Sigmoid colon (tissue), 7 donors: Measurements from ENCODE around the gene SCMH1. TPM values are rescaled to one million over a fixed set of nuclear protein-coding genes. Genes with fewer than 3 reads are reported as not detected.
"Not testable (repeated sequence)": the region's sequence is repeated elsewhere in the genome, so short reads cannot be mapped to it uniquely, and the experiment has no call there.

Experiments
- DNase-seq: peaks from one replicate; pipeline ENCODE4 v3.0.0-alpha.2; 2019
- H3K27ac ChIP-seq, 4 donors: fragments of 200-600 bp; sonication (generic); one replicate each; pipeline ENCODE4 v1.5.1; 2016 to 2019; ENCODE audit warnings: mild to moderate bottlenecking in 1 of 4
- H3K27me3 ChIP-seq, 3 donors: fragments of 200-600 bp; sonication (generic); one replicate each; pipeline ENCODE4 v1.5.1; 2019; ENCODE audit warnings: mild to moderate bottlenecking in 1 of 3
- H3K36me3 ChIP-seq, 4 donors: fragments of 200-600 bp; sonication (generic); one replicate each; pipeline ENCODE4 v1.5.1; 2016 to 2019
- H3K4me1 ChIP-seq, 4 donors: fragments of 200-600 bp; sonication (generic); one replicate each; pipeline ENCODE4 v1.5.1; 2017 to 2019
- H3K4me3 ChIP-seq, 4 donors: fragments of 200-600 bp; sonication (generic); one replicate each; pipeline ENCODE4 v1.5.1; 2017 to 2019; ENCODE audit warnings: mild to moderate bottlenecking in 2 of 4, moderate library complexity in 1 of 4
- H3K9me3 ChIP-seq, 4 donors: fragments of 200-600 bp in 3 of 4; sonication (generic) in 3 of 4; one replicate each; pipeline versions ENCODE4 v1.5.1 to v1.6.1; 2013 to 2019
- EP300 ChIP-seq, 4 donors: sonication (generic); formaldehyde crosslinking; IDR thresholded peaks; one replicate each; pipeline ENCODE4 v1.6.1; 2017; ENCODE audit warnings: antibody characterized with exemption in 4 of 4
- POLR2A ChIP-seq, 2 donors: fragments of 450-650 bp; IDR thresholded peaks; one replicate each; pipeline ENCODE4 v1.6.1; 2016; ENCODE audit warnings: antibody characterized with exemption in 2 of 2, mild to moderate bottlenecking in 2 of 2, moderate library complexity in 2 of 2
- POLR2AphosphoS5 ChIP-seq, 4 donors: sonication (generic); formaldehyde crosslinking; IDR thresholded peaks; one replicate each; pipeline ENCODE4 v1.6.1; 2017; ENCODE audit warnings: antibody characterized with exemption in 4 of 4
- WGBS, 2 donors: extraction: QIAGEN DNeasy Blood & Tissue Kit; methylation state at CpG; one replicate each; pipeline ENCODE4 v1.1.7; 2013; 5-methylcytosine and 5-hydroxymethylcytosine counted together
- intact Hi-C: fragments of 100-400 bp; cut with DNase I; formaldehyde crosslinking; loops from one replicate; pipeline ENCODE4 v1.15.1; 2023
- polyA plus RNA-seq, 3 donors: library from polyadenylated mRNA; stranded (reverse); fragments of 200-250 nt; gene quantifications; one replicate each; pipeline ENCODE4 v1.2.3, GENCODE V29; 2013
- total RNA-seq, 4 donors: library from RNA; depleted of rRNA; stranded (reverse); fragments of >200 nt; gene quantifications; one replicate each; pipeline ENCODE4 v1.1.0, GENCODE V29; 2016
- TF ChIP-seq, protein P1 (sequence below), 4 experiments: fragments of 450-650 bp in 3 of 4; fragments of 200-600 bp in 1 of 4; IDR thresholded peaks; one replicate each; pipeline ENCODE4 v1.5.1; 2016 to 2019; ENCODE audit warnings: antibody characterized with exemption in 4 of 4, mild to moderate bottlenecking in 3 of 4, moderate library complexity in 2 of 4
- donor health status: healthy with polysubstance abuse.
- donor health status: Bipolar disorder and iron deficiency.
- donor health status: healthy.

Gene SCMH1
- total and polyA plus RNA-seq, 7 donors, result 10.2 to 95.8 (median 52.4) TPM

DNA sequence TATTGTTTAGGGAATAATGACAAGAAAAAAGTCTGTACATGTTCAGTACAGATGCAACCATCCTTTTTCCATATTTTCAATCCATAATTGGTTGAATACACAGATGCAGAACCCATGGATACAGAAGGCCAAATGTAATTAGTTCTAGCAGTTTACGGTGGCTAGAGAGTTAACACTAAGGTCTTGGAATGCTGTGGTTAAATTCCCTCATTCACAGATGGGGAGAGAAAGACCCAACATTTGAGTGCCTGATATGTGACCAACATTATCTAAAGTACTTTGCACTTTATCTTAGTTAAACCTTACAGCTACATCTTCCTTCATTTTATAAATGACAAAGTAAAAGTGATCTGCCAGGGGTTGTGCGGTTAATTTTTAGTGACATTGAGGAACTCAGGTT is 5.3 kb downstream of the SCMH1 start:
- DNase-seq, result no peak
- intact Hi-C loops, result loop anchor here (10.0 kb wide), 1 partner anchor 212 kb away; the partner anchor contains the start of gene SLFNL1
- TF ChIP-seq, protein P1, sequence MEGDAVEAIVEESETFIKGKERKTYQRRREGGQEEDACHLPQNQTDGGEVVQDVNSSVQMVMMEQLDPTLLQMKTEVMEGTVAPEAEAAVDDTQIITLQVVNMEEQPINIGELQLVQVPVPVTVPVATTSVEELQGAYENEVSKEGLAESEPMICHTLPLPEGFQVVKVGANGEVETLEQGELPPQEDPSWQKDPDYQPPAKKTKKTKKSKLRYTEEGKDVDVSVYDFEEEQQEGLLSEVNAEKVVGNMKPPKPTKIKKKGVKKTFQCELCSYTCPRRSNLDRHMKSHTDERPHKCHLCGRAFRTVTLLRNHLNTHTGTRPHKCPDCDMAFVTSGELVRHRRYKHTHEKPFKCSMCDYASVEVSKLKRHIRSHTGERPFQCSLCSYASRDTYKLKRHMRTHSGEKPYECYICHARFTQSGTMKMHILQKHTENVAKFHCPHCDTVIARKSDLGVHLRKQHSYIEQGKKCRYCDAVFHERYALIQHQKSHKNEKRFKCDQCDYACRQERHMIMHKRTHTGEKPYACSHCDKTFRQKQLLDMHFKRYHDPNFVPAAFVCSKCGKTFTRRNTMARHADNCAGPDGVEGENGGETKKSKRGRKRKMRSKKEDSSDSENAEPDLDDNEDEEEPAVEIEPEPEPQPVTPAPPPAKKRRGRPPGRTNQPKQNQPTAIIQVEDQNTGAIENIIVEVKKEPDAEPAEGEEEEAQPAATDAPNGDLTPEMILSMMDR (IDR thresholded peaks at IDR 0.05), result no peak
- no peak for TF ChIP-seq POLR2A (IDR thresholded peaks at IDR 0.05)
- TF ChIP-seq EP300 (IDR thresholded peaks at IDR 0.05), result no peak
- TF ChIP-seq POLR2AphosphoS5 (IDR thresholded peaks at IDR 0.05), result no peak
- Histone ChIP-seq H3K4me1 (peaks cover 0 to 68% (median 50%) of the 10 kb centered on the region in 4 donors), H3K27ac (no peak overlapping the region), H3K36me3 (no peaks in the 10 kb centered on the region), H3K4me3 (no peak overlapping the region), H3K27me3 (no peaks in the 10 kb centered on the region), H3K9me3 (no peaks in the 10 kb centered on the region)
- WGBS, 2 donors, result 87 to 94% methylated on average over 2 of the region's 2 CpGs

DNA sequence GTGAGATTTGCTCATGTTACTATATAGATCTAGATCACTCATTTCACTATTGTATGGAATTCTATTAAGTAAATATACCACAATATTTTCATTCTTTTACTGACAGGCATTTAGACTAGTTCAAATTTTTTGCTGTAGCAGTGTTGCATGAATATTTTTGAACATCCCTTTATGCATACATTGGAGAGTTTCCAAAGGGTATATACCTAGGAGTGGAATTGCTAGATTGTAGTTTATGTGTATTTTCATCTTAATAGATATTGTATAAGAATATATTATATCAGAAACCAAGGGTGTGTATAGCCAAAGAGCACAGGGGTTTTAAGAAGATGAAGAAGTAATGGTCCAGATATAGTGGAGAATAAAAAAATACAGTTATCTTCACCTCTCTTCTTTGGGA is 6.2 kb downstream of the SCMH1 start:
- no peaks in the 10 kb centered on the region for H3K27me3 ChIP-seq
- no peak for DNase-seq
- H3K4me3 ChIP-seq, result no peak overlapping the region
- intact Hi-C loops, result loop anchor here (10.0 kb wide), 1 partner anchor 211 kb away; the partner anchor contains the start of gene SLFNL1
- no peak overlapping the region for H3K27ac ChIP-seq
- H3K36me3 ChIP-seq, result no peaks in the 10 kb centered on the region
- H3K9me3 ChIP-seq, result no peaks in the 10 kb centered on the region
- TF ChIP-seq POLR2AphosphoS5 (IDR thresholded peaks at IDR 0.05) (no peak), POLR2A (IDR thresholded peaks at IDR 0.05) (no peak), EP300 (IDR thresholded peaks at IDR 0.05) (no peak)
- TF ChIP-seq, protein P1 (IDR thresholded peaks at IDR 0.05), result no peak
- H3K4me1 ChIP-seq, result peaks cover 0 to 65% (median 47%) of the 10 kb centered on the region in 4 donors

DNA sequence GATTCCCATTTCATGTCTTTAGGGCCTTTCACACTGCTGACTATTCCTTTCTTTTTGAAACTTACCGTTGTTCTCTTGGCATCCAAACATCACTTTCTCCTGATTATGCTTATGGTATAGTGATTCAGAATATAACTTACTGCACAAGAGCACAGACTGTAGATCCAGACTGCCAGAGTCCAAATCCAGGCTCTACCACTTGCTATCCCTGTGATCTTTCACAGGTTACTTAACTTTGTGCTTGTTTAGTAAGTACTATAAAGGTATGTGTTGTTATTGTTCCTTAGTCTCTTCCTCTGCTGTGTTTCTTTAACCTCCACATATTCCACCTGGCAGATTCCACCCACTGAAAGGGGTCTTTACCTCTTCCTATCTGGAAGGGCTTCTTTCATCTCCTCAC is 8.4 kb downstream of the SCMH1 start:
- Histone ChIP-seq H3K27ac (peak overlapping the region in 2 of 4 donors; percentile 18 to 33), H3K4me1 (peaks cover 0 to 43% (median 26%) of the 10 kb centered on the region in 4 donors), H3K27me3 (no peaks in the 10 kb centered on the region), H3K36me3 (no peaks in the 10 kb centered on the region), H3K9me3 (no peaks in the 10 kb centered on the region), H3K4me3 (no peak overlapping the region)
- DNase-seq, result no peak
- 75 to 89% methylated on average over 1 of the region's 1 CpG for WGBS, 2 donors
- no peak for TF ChIP-seq POLR2A (IDR thresholded peaks at IDR 0.05)
- no peak for TF ChIP-seq EP300 (IDR thresholded peaks at IDR 0.05)
- TF ChIP-seq, protein P1 (IDR thresholded peaks at IDR 0.05), result no peak
- TF ChIP-seq POLR2AphosphoS5 (IDR thresholded peaks at IDR 0.05), result no peak
- intact Hi-C loops, result loop anchor here (10.0 kb wide), 1 partner anchor 209 kb away; the partner anchor contains the start of gene SLFNL1

DNA sequence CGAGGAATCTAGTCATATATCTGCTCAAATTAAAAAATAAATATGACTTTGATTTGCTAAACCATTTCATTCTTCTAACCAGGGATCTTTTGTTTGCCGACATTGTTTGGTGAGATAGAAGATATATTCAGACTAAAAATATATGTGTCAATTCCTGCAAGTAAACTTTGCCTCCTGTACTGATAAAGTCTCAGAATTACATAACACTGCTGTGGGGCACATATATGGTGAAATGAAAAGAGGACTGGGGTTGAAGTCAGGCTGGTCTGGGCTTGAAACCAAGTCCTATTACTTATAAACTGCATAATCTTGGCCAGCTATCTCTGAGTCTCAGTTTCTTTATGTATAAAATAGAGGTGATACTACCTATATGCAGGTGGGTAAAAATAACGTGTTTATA is 9.8 kb downstream of the SCMH1 start:
- 44 to 80% methylated on average over 3 of the region's 3 CpGs for WGBS, 2 donors
- Histone ChIP-seq H3K4me3 (no peak overlapping the region), H3K36me3 (no peaks in the 10 kb centered on the region), H3K9me3 (no peaks in the 10 kb centered on the region), H3K27me3 (no peaks in the 10 kb centered on the region), H3K4me1 (peaks cover 0 to 33% (median 20%) of the 10 kb centered on the region in 4 donors), H3K27ac (no peak overlapping the region)
- intact Hi-C loops, result loop anchor here (10.0 kb wide), 1 partner anchor 208 kb away; the partner anchor contains the start of gene SLFNL1
- TF ChIP-seq, protein P1 (IDR thresholded peaks at IDR 0.05), result no peak
- TF ChIP-seq POLR2AphosphoS5 (IDR thresholded peaks at IDR 0.05), result no peak
- no peak for DNase-seq

DNA sequence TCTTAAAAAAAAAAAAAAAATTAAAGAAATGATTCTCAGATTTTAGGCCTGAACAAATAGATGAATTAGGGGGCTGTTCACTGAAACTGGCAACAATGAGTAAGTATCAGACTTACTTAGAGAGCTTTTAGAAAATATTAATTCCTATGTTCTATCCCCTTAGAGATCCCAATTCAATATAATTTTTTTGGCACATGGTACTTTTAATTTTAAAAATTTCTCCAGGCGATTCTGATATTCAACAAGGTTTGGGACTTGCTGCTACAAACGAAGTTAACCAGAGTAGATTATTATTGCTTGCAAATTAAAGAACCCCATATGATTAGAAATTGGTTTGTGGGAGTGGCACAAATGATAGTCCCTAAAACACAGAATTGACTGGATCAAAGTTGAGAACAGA is 11.4 kb downstream of the SCMH1 start:
- WGBS, 2 donors, result 90 to 95% methylated on average over 2 of the region's 2 CpGs
- H3K27ac ChIP-seq, result no peak overlapping the region
- no peaks in the 10 kb centered on the region for H3K27me3 ChIP-seq
- H3K4me1 ChIP-seq, result peaks cover 0 to 37% (median 28%) of the 10 kb centered on the region in 4 donors
- no peak overlapping the region for H3K4me3 ChIP-seq
- intact Hi-C loops, result loop anchor here (10.0 kb wide), 1 partner anchor 206 kb away; the partner anchor contains the start of gene SLFNL1
- no peak for DNase-seq
- no peaks in the 10 kb centered on the region for H3K36me3 ChIP-seq
- no peaks in the 10 kb centered on the region for H3K9me3 ChIP-seq
- TF ChIP-seq POLR2A (IDR thresholded peaks at IDR 0.05) (no peak), POLR2AphosphoS5 (IDR thresholded peaks at IDR 0.05) (no peak), EP300 (IDR thresholded peaks at IDR 0.05) (no peak)
- TF ChIP-seq, protein P1 (IDR thresholded peaks at IDR 0.05), result no peak

DNA sequence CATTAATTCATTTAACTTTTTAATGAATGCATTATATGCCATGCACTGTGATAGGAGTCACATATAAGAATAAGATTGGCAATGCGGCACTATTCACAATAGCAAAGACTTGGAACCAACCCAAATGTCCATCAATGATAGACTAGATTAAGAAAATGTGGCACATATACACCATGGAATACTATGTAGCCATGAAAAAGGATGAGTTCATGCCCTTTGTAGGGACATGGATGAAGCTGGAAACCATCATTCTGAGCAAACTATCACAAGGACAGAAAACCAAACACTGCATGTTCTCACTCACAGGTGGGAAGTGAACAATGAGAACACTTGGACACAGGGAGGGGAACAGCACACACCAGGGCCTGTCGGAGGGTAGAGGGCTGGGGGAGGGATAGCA is 12.9 kb downstream of the SCMH1 start:
- H3K9me3 ChIP-seq, H3K27me3 ChIP-seq, H3K36me3 ChIP-seq, H3K4me3 ChIP-seq, DNase-seq, intact Hi-C loops, H3K27ac ChIP-seq: not testable (repeated sequence)
- 95 to 100% methylated on average over 2 of the region's 2 CpGs for WGBS, 2 donors
- H3K4me1 ChIP-seq, result peaks cover 0 to 36% (median 26%) of the 10 kb centered on the region in 4 donors
